Neuronal stem cell (in vitro differentiated cells): Measurements from ENCODE around the gene ACOT8.
A peak's percentile ranks its signal among the peaks of the same experiment; 100 is the strongest.
"Not testable (repeated sequence)": the region's sequence is repeated elsewhere in the genome, so short reads cannot be mapped to it uniquely, and the experiment has no call there.

Experiments
- DNase-seq: peaks from one replicate; pipeline ENCODE4 v3.0.0-alpha.2; 2013; ENCODE audit warnings: low spot score
- H2AFZ ChIP-seq: one replicate; pipeline ENCODE4 v1.6.1; 2013; ENCODE audit warnings: mild to moderate bottlenecking, low read length, inconsistent platforms
- H2AK5ac ChIP-seq: 2 replicates; pipeline ENCODE4 v1.6.1; 2013; ENCODE audit warnings: low read depth, mild to moderate bottlenecking, inconsistent platforms, low read length, moderate library complexity, mixed read lengths
- H2BK120ac ChIP-seq: 2 replicates; pipeline ENCODE4 v1.6.1; 2013; ENCODE audit warnings: low read depth, mild to moderate bottlenecking, inconsistent platforms, low read length, moderate library complexity, mixed read lengths
- H2BK12ac ChIP-seq: one replicate; pipeline ENCODE4 v1.6.1; 2013; ENCODE audit warnings: low read length, inconsistent platforms
- H2BK15ac ChIP-seq: 2 replicates; pipeline ENCODE4 v1.6.1; 2013; ENCODE audit warnings: mild to moderate bottlenecking, low read length, inconsistent platforms, mixed read lengths
- H2BK5ac ChIP-seq: one replicate; pipeline ENCODE4 v1.6.1; 2013; ENCODE audit warnings: inconsistent platforms, mild to moderate bottlenecking, low read length, moderate library complexity
- H3K14ac ChIP-seq: one replicate; pipeline ENCODE4 v1.6.1; 2013; ENCODE audit warnings: low read length, inconsistent platforms
- H3K18ac ChIP-seq: 2 replicates; pipeline ENCODE4 v1.6.1; 2013; ENCODE audit warnings: low read length, inconsistent platforms
- H3K23ac ChIP-seq: 2 replicates; pipeline ENCODE4 v1.6.1; 2013; ENCODE audit warnings: low read depth, mild to moderate bottlenecking, mixed read lengths, low read length, inconsistent platforms; ENCODE audit not compliant: poor library complexity
- H3K27ac ChIP-seq: replicated peaks from 3 replicates; pipeline ENCODE4 v1.5.1; 2013; ENCODE audit warnings: low read length, inconsistent platforms
- H3K27me3 ChIP-seq, 3 experiments: 2 replicates each; pipeline ENCODE4 v1.6.1; 2013; ENCODE audit warnings: low read length in 3 of 3, mild to moderate bottlenecking in 2 of 3, inconsistent platforms in 1 of 3, low read depth in 1 of 3, mixed read lengths in 1 of 3, moderate library complexity in 1 of 3; ENCODE audit not compliant: control insufficient read depth in 3 of 3, insufficient read depth in 3 of 3
- H3K36me3 ChIP-seq, 2 donors: replicated peaks in 1 of 2; 2 replicates each; pipeline ENCODE4 v1.6.1; 2013; ENCODE audit warnings: low read length in 2 of 2; ENCODE audit not compliant: control insufficient read depth in 2 of 2, insufficient read depth in 2 of 2
- H3K4ac ChIP-seq: 2 replicates; pipeline ENCODE4 v1.6.1; 2013; ENCODE audit warnings: inconsistent platforms, mild to moderate bottlenecking, low read length, moderate library complexity
- H3K4me1 ChIP-seq, 2 donors: 1 replicate in 1 of 2; 2 replicates in 1 of 2; pipeline ENCODE4 v1.6.1; 2013; ENCODE audit warnings: low read length in 2 of 2, low read depth in 1 of 2; ENCODE audit not compliant: control insufficient read depth in 2 of 2, insufficient read depth in 1 of 2
- H3K4me2 ChIP-seq: one replicate; pipeline ENCODE4 v1.6.1; 2013; ENCODE audit warnings: mild to moderate bottlenecking, low read length, inconsistent platforms; ENCODE audit not compliant: insufficient read depth, poor library complexity, severe bottlenecking
- H3K4me3 ChIP-seq, 2 donors: 2 replicates each; pipeline ENCODE4 v1.5.1; 2013; ENCODE audit warnings: low read length in 2 of 2, mild to moderate bottlenecking in 2 of 2, inconsistent platforms in 1 of 2, moderate library complexity in 1 of 2
- H3K79me1 ChIP-seq: one replicate; pipeline ENCODE4 v1.6.1; 2013; ENCODE audit warnings: low read depth, mild to moderate bottlenecking, inconsistent platforms, low read length, moderate library complexity
- H3K9ac ChIP-seq: one replicate; pipeline ENCODE4 v1.6.1; 2013; ENCODE audit warnings: mild to moderate bottlenecking, low read depth, low read length, inconsistent platforms; ENCODE audit not compliant: poor library complexity
- H3K9me3 ChIP-seq, 2 donors: replicated peaks in 1 of 2; 2 replicates each; pipeline versions ENCODE3 to v1.6.1; 2013; ENCODE audit warnings: low read length in 2 of 2, mild to moderate bottlenecking in 2 of 2, inconsistent platforms in 1 of 2, low read depth in 1 of 2, mixed read lengths in 1 of 2, moderate library complexity in 1 of 2; ENCODE audit not compliant: control insufficient read depth in 2 of 2, insufficient read depth in 1 of 2
- H4K8ac ChIP-seq: one replicate; pipeline ENCODE4 v1.6.1; 2013; ENCODE audit warnings: low read depth, mild to moderate bottlenecking, inconsistent platforms, low read length, moderate library complexity
- H4K91ac ChIP-seq: one replicate; pipeline ENCODE4 v1.6.1; 2013; ENCODE audit warnings: low read length, low read depth, mild to moderate bottlenecking, inconsistent platforms; ENCODE audit not compliant: poor library complexity
- WGBS, 2 donors: extraction: QIAGEN DNeasy Blood & Tissue Kit; methylation state at CpG; one replicate each; pipeline ENCODE4 v1.1.7; 2013; ENCODE audit warnings: missing lambda C conversion rate in 2 of 2, mixed read lengths in 1 of 2; ENCODE audit not compliant: insufficient read length in 2 of 2, insufficient replicate concordance in 1 of 2; ENCODE audit errors: extremely low coverage in 2 of 2; 5-methylcytosine and 5-hydroxymethylcytosine counted together

The ACOT8 gene

GRCh38 chr20:45833030-45833882 lies 23.9 kb downstream of the ACOT8 start, which contains the start of gene SNX21:
Gene SNX21 (plus strand): TSS chr20:45833799. CDS start chr20:45833920, 121 bp downstream.
- H3K9me3 ChIP-seq = no peaks in the 10 kb centered on the region
- H3K9ac ChIP-seq = peak within 1 kb of the TSS; percentile 89
- H3K23ac ChIP-seq = peak within 1 kb of the TSS; percentile 87
- H2AFZ ChIP-seq = peak within 1 kb of the TSS; percentile 91
- H2BK15ac ChIP-seq = peak within 1 kb of the TSS; percentile 32
- no CpG with 5 or more reads among the region's 35 CpGs for WGBS, 2 donors
- peaks cover 7 to 12% of the 10 kb centered on the region in 2 donors for H3K4me1 ChIP-seq
- H2BK120ac ChIP-seq = no peak within 1 kb of the TSS
- H3K36me3 ChIP-seq = peaks cover 0 to 21% of the 10 kb centered on the region in 2 donors
- H3K27ac ChIP-seq = peak within 1 kb of the TSS; percentile 72
- H4K91ac ChIP-seq = no peak within 1 kb of the TSS
- H3K18ac ChIP-seq = peak within 1 kb of the TSS; percentile 94
- H3K14ac ChIP-seq = peak within 1 kb of the TSS; percentile 57
- no peaks in the 10 kb centered on the region for H3K27me3 ChIP-seq
- no peak within 1 kb of the TSS for H3K4ac ChIP-seq
- H4K8ac ChIP-seq = peak within 1 kb of the TSS; percentile 19
- H3K4me2 ChIP-seq = peak within 1 kb of the TSS; percentile 66
- peak within 1 kb of the TSS; percentile 48 for H2AK5ac ChIP-seq
- H3K4me3 ChIP-seq = peak within 1 kb of the TSS; percentile 69 to 80
- no peaks in the 10 kb centered on the region for H3K79me1 ChIP-seq
- no peak within 1 kb of the TSS for H2BK12ac ChIP-seq
- no peak for DNase-seq
- peak within 1 kb of the TSS; percentile 33 for H2BK5ac ChIP-seq

GRCh38 chr20:45832619-45833018 lies 24.6 kb downstream of the ACOT8 start:
- Histone ChIP-seq H3K36me3 (peaks cover 0 to 21% of the 10 kb centered on the region in 2 donors), H2BK12ac (no peak overlapping the region), H4K8ac (no peak overlapping the region), H2AK5ac (no peak overlapping the region), H2BK5ac (no peak overlapping the region), H3K27ac (no peak overlapping the region), H2BK120ac (no peak overlapping the region), H4K91ac (no peak overlapping the region), H3K4ac (no peak overlapping the region), H3K79me1 (no peaks in the 10 kb centered on the region), H2BK15ac (no peak overlapping the region), H3K9me3 (no peaks in the 10 kb centered on the region), H3K27me3 (no peaks in the 10 kb centered on the region), H3K4me2 (no peak overlapping the region), H3K9ac (no peak overlapping the region), H3K4me3 (no peak overlapping the region), H2AFZ (peak overlapping the region; percentile 91), H3K14ac (no peak overlapping the region), H3K18ac (no peak overlapping the region), H3K23ac (no peak overlapping the region), H3K4me1 (peaks cover 7 to 12% of the 10 kb centered on the region in 2 donors)
- no CpG with 5 or more reads among the region's 4 CpGs for WGBS, 2 donors
- DNase-seq = no peak

GRCh38 chr20:45829673-45830106 lies 27.5 kb downstream of the ACOT8 start:
- not testable (repeated sequence) for H2BK15ac ChIP-seq, H3K4me3 ChIP-seq, H3K4ac ChIP-seq, H3K14ac ChIP-seq, H3K27ac ChIP-seq, H3K79me1 ChIP-seq, H4K91ac ChIP-seq, H2BK12ac ChIP-seq, DNase-seq, H3K18ac ChIP-seq, H2BK5ac ChIP-seq, H3K9ac ChIP-seq, H3K4me2 ChIP-seq, H3K9me3 ChIP-seq, H3K27me3 ChIP-seq, H2AK5ac ChIP-seq, H4K8ac ChIP-seq, H2AFZ ChIP-seq, H3K23ac ChIP-seq, H3K36me3 ChIP-seq, H2BK120ac ChIP-seq
- H3K4me1 ChIP-seq = peaks cover 14% of the 10 kb centered on the region in 2 donors
- no CpG with 5 or more reads among the region's 4 CpGs for WGBS, 2 donors

GRCh38 chr20:45828589-45828988 lies 28.6 kb downstream of the ACOT8 start:
- Histone ChIP-seq H3K14ac (no peak overlapping the region), H3K4me1 (peaks cover 11 to 16% of the 10 kb centered on the region in 2 donors), H2AFZ (peak overlapping the region; percentile 49), H3K4ac (no peak overlapping the region), H3K27me3 (peaks cover 0 to 9% (median 3%) of the 10 kb centered on the region in 3 experiments), H3K4me2 (no peak overlapping the region), H2AK5ac (no peak overlapping the region), H4K8ac (no peak overlapping the region), H3K79me1 (no peaks in the 10 kb centered on the region), H2BK15ac (peak overlapping the region; percentile 96), H2BK5ac (no peak overlapping the region), H2BK12ac (no peak overlapping the region), H3K9me3 (peaks cover 0 to 3% of the 10 kb centered on the region in 2 donors), H3K4me3 (no peak overlapping the region), H3K18ac (peak overlapping the region; percentile 7), H2BK120ac (no peak overlapping the region), H4K91ac (no peak overlapping the region), H3K36me3 (no peaks in the 10 kb centered on the region), H3K23ac (no peak overlapping the region), H3K27ac (no peak overlapping the region), H3K9ac (no peak overlapping the region)
- WGBS, 2 donors = no CpG with 5 or more reads among the region's 2 CpGs
- DNase-seq = no peak
